AG08395 (cell line): ENCODE results near the gene TPSB2.
"Not testable (repeated sequence)": the region's sequence is repeated elsewhere in the genome, so short reads cannot be mapped to it uniquely, and the experiment has no call there.

ENCODE experiments used
- DNase-seq: peaks from one replicate; pipeline ENCODE4 v3.0.0; 2012; ENCODE audit warnings: mixed read lengths, low spot score

TPSB2 gene

DNA sequence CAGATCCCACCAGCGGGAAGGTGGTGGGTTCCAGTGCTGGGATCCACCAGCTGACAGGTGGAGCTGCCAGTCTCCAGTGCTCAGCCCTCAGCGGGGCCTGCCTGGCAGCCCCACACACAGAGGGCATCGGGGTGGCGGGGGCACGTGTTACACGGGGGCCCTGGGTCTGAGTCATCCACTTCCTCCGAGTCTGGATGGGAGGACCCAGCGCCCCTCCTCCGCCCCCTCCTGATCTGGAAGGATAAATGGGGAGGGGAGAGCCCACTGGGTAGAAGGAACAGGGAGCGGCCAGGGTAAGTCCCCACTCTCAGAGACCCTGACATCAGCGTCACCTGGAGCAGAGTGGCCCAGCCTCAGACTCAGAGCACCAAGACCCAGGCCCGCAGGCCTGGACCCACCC, 10.5 kb upstream of the TPSB2 start, which contains the start of gene TPSAB1:
Gene TPSAB1, plus strand, starts transcription at position 270 of the 400 bp plus-strand sequence. CDS start 234 bp downstream, outside the sequence.
- not testable (repeated sequence) for DNase-seq

DNA sequence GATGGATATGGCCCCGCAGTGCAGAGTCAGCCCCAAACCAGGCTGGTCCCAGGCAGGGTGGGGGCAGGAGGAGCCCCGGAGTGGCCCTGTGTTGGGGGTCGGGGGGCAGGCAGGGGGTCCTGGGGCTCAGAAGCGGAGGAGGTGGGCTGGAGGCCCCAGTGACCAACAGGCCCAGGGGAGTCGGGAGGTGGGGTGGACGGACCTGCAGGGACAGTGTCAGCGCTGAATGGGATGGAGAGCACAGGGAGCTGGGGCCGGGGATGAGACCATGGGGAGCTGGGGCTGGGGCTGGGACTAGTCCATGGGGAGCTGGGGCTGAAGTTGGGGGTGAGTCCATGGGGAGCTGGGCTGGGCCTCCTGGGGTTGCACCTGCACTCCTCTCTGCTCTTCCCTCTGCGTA, 9.6 kb upstream of the TPSB2 start:
- not testable (repeated sequence) for DNase-seq

DNA sequence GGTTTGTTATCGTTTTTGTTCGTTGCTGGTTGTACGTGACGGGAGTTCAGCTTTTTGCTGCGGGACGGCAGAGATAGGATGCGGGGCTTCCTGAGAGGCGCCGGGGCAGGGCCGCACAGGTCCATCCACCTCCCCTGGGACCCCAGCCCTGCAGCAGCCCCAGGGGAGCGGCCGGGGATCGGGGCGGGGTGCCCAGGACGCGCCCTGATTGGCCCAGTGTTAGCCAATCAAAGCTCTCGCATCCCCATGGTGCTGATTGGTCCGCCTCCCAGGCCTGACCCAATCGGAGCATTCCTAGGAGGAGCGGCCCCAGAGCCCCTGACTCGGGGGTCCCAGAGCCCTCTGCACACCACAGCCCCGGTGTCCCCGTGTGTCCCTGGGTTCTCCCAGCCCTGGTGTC, 8.9 kb upstream of the TPSB2 start:
- not testable (repeated sequence) for DNase-seq

DNA sequence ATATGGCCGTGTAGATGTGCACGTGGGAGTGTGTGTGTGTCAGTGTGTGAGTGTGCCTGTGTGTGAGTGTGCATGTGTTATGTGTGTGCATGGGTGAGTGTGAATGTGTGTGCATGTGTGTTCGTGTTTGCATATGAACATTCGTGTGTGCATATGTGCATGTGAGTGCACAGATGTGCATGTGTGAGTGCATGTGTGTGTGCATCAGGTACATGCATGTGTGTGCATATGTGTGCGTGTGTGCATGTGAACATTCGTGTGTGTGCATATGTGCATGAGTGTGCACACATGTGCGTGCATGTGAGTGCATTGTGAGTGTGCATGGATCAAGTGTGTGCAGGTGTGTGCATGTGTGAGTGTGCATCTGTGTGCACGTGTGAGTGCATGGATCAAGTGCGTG, 8.0 kb upstream of the TPSB2 start:
- no peak for DNase-seq

DNA sequence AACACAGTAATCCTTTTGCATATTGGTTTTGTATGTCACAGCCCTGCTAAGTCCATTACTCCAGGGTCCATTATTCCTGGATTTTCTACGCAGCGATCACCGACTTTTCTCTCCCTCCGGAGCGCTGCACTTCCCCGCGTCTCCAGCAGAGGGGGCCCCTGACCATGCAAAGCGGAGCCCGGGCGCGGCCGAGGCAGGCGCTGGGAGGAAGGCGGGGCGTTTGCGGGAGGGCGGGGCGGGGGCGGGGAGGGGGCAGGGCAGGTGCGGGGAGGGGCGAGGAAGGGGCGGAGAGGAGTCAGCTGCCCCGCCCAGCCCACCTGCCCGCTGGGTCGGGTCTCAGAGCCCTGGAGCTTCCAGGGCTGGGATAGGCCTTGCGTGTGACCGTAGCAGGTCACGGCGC, 6.7 kb upstream of the TPSB2 start:
- DNase-seq = not testable (repeated sequence)

DNA sequence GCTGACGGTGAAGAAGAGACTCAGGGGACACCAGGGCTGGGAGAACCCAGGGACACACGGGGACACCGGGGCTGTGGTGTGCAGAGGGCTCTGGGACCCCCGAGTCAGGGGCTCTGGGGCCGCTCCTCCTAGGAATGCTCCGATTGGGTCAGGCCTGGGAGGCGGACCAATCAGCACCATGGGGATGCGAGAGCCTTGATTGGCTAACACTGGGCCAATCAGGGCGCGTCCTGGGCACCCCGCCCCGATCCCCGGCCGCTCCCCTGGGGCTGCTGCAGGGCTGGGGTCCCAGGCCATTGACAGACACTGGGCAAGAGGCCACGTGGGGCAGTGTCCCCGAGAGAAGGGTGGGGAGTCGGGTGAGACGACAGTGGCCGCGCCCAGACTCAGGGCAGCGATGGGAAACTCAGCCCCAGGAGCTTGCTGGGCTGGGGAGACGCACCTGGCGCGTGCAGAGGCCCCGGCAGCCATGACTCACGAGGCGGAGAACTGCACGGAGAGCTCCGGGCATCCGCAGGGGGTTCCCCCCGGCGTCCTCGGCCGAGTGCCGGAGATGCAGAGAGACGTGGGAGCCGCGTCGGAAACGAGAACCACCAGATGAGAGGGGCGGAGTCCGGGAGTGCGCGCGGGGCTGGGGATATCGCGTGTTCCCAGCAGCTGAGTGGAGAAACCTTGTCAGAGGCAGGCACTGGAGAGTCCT, 2.2 kb upstream of the TPSB2 start:
- not testable (repeated sequence) for DNase-seq

DNA sequence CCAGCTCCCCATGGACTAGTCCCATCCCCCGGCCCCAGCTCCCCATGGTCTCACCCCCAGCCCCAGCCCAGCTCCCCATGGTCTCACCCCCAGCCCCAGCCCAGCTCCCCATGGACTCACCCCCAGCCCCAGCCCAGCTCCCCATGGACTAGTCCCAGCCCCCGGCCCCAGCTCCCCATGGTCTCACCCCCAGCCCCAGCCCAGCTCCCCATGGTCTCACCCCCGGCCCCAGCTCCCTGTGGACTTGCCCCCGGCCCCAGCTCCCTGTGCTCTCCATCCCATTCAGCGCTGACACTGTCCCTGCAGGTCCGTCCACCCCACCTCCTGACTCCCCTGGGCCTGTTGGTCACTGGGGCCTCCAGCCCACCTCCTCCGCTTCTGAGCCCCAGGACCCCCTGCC, 1.3 kb upstream of the TPSB2 start:
- not testable (repeated sequence) for DNase-seq

DNA sequence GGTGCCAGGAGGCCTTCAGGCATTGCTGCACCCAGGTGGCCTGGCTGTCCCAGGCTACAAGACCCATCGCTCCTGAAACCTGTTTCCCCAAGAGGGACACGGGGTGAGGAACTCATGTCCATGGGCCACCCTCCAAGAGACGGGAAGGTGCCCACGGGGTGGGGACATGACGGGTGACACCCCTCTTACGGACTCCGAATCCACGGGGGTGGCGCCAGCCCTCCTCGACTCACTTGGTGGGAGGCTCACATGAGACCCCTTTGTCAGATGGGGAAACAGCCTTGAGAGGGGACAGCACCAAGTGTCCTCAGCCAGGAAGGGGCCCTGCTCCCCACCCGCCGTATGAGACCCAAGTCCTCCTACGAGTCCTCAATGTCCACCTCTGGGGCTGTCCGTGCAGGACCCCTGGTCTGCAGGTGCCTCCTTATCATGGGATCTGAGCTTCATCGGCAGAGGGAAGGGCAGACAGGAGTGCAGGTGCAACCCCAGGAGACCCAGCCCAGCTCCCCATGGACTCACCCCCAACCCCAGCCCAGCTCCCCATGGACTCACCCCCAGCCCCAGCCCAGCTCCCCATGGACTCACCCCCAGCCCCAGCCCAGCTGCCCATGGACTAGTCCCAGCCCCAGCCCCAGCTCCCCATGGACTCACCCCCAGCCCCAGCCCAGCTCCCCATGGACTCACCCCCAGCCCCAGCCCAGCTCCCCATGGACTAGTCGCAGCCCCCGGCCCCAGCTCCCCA, 658 bp upstream of the TPSB2 start:
- DNase-seq = not testable (repeated sequence)

DNA sequence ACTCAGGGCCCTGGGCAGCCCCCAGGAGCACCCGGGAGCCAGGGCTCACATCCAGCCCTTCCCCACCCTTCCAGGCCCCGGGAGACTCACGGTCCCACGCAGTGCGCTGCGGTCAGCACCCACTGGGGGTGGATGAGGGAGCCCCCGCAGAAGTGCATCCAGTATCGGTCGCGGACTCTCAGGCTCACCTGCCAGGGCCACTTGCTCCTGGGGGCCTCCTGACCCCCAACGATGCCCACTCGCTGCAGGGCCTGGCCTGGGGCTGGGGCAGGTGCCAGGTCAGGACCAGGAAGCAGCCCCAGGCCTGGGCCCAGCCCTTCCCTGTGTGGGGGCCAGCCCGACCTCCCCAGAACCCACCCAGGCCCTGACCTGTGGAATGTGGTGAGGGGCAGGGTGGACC, 508 bp downstream of the TPSB2 start:
- not testable (repeated sequence) for DNase-seq

DNA sequence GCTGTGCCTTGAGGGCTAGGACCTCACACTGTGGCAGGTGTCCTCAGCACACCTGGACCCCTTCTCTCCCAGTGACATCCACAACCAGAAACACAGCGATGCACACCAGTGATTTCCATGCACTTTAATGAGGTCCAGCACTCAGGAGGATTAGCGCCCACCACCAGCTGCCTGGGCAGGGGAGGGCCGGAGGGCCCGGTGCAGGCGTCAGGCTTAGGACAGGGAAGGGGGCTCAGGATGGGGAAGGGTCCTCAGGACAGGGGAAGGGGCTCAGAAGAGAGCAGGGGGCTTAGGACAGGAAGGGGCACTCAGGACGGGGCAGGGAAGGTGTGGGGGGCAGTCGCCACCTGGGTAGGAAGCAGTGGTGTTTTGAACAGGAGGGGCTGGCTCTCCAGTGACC, 1.8 kb downstream of the TPSB2 start:
- not testable (repeated sequence) for DNase-seq

DNA sequence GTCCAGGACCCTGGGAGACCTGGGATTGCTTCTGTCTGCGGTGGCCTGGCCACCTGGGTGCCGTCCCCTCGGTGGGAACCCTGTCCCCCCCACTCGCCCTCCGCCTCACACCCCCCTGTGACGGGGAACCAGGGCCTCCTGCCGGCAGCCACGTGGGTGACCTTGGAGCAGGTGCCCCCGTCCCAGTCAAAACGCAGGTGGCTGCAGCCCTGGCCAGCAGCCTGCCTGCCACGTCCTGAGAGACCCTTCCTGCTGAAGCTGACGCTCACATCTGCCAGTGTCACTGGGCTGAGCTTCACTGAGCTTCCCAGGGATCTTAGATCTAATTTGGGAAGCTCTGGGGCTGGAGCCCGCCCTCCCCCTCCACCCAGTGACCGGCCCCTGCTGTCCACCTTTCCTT, 3.3 kb downstream of the TPSB2 start:
- not testable (repeated sequence) for DNase-seq

DNA sequence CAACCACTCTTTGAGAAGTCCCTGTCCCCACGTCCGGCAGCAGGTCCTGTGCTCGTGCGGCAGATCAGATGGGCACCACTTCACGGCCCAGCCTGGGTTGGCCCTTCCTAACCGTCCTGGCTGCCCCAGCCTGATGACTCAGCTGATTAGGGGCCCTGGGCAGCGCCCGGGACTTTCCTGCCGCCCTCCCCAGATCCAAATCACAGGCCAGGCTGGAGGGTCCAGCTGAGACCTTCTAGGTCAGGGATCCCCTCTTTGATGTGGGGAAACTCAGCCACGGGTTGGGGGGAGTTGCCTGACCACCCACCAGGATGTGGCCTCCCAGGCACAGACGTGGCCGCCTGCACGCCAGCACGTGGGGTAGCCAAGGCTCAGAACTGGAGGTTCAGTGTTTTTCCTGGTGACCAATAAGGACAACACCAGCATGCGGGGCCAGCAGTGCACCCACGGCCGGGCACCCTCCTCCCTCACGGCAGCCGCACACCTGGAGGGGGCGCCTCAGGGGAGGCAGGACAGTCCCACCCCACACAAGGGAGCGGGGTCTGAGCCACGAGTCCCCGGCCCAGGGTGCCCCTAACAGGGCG, 4.2 kb downstream of the TPSB2 start:
- not testable (repeated sequence) for DNase-seq

DNA sequence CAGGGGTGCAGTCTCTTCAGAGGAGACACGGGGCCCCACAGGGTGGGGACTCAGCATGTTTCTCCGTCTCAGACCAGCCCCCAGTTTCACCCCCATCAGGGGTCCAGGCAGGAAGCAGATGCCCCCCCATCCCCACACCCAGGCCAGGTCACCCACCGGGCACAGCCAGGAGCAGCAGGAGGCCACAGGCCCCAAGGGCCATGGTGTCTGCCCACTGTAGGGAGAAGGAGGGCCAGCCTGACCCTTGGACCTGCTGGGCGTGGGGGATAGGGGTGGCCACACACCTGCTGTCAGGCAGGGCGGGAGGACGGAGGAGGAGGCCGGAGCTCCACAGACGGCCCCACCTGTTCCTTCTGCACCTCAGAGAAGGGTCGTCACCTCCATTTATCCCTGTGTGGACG, 4.9 kb downstream of the TPSB2 start, which contains the start of gene TPSG1:
Gene TPSG1, minus strand, starts transcription at position 218 of the 401 bp plus-strand sequence. Its CDS starts 16 bp downstream, at position 202.
- no peak for DNase-seq

DNA sequence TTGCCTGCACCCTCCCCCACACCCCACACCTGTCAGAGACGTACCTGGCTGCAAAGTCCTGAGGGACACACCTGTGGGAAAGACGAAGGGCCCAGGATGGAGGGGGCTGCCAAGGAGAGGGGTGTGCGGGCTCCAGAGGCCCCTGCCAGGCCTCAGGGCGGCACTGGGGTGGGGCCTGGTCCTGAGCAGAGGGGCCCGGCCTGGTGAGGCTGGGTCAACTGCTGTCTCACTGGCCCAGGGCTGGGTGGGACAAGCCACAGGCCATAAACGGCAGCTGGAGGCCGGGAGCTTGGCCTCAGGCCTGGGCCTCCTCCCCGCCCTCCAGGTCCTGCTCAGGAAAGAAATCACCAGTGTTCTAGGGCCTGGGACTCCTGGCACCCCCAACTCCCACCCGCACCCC, 5.4 kb downstream of the TPSB2 start:
- DNase-seq = no peak

DNA sequence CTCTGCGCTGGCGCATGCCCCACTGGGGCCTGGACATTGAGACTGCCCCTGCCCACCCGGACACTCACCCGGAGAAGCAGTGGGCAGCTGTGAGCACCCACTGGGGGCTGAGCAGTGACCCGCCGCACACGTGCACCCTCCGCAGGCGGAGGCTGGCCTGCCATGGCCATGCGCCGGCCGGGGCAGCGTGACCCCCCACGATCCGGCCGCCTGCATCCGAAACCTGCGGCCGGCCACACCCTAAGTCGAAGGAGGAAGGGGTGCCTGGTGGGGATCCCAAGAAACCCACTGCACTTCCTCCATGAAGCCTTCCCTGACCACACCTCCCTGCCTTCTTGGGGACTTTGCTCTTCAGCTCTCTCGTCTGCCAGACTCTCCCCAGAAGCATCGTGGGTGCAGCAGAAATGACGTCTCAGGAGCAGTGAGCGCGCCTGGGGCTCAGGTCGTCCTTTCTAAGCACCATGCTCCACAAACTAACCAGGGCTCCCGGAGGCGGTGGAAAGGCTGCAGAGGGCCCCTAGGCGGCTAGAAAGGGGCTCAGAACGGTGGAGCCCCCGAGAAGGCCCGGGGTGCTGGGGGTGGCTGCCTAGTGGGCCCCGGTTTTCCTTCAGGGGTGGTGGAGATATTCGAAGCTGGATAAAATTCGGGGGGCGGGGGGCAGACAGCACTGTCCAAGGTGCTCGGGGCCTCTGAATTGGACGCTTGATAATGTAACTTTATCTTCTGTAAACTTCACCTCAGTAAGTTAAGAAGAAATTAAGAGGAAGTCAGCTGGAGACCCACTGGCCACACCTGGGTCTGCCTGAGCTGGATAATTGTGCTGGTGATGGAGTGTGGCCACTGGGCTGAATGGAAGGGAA, 6.4 kb downstream of the TPSB2 start:
- no peak for DNase-seq

DNA sequence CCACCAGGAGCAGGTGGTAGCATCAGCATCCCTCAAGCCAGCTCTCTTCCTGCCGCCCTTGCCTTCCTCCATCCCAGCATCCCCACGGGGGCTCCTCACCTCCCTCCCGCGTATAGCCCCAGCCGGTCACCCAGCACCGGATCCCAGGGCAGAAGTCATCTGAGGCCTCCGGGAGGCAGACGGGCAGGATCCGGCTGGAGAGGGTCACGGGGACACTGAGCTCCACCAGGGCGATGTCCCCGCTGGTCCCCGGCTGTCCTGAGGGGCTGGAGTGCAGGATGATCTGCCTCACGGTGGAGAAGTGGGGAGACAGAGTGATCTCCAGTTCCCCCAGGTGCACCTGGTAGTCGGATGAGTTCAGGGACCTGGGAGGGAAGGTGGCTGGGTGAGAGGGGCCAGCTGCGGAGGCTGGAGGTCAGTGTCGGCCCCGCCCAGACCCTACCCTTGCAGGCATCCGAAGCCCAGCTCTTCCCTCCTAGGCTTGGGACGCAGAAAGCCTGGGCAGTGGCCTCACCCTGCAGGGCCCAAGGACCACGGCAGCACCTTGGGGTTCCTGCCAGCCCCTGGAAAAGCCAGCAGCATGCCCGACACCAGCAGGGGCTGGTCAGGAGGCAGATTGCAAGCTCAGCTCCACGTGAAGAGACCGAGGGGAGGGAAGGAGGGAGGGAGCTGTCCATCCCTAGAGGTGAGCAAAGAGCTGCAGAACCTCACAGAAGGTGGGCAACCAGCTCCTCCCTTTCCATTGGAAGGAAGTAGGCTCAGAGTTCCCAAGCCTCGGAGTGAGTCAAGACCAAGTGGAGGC, 7.2 kb downstream of the TPSB2 start:
- no peak for DNase-seq

DNA sequence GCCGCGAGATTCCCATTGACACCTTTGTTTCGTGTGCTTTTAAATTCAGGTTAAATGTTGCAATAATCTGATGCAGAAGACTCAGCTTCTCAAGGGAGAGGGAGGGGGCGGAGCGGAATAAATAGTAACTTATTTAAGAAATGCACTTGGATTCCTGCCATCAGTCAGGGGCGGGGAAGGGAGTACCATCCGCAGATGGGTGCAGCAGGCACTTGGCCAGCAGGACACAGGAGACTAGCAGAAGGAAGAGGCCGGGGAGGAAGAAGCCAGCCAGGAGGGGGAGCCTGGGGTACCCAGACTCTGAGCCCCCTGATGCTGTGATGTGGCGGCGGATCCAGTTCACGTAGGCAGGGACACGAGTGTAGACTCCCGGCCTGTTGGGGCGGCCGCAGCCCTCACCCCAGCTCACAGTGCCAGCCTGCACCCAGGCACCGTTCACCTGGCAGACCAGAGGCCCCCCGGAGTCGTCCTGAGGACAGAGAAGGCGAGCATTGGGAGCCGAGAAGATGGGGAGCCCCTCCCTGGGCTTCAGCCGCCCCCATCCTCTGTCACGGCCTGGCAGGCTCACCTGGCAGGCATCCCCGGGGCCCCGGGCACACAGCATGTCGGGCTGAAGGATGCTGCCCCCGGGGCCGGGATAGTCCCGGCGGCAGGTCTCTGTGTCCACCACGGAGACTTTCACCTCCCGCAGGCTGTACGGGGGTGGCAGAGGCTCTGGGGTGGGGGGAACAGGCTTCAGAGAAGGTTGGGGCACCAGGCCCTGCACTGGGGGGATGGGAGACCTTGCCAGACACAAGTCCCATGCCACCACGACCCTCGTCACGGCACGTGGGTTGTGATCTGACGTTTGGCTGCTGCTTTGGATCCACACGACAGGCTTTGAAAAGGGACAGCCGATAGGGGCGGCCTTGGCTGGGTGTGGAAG, 8.1 kb downstream of the TPSB2 start:
- DNase-seq = no peak

DNA sequence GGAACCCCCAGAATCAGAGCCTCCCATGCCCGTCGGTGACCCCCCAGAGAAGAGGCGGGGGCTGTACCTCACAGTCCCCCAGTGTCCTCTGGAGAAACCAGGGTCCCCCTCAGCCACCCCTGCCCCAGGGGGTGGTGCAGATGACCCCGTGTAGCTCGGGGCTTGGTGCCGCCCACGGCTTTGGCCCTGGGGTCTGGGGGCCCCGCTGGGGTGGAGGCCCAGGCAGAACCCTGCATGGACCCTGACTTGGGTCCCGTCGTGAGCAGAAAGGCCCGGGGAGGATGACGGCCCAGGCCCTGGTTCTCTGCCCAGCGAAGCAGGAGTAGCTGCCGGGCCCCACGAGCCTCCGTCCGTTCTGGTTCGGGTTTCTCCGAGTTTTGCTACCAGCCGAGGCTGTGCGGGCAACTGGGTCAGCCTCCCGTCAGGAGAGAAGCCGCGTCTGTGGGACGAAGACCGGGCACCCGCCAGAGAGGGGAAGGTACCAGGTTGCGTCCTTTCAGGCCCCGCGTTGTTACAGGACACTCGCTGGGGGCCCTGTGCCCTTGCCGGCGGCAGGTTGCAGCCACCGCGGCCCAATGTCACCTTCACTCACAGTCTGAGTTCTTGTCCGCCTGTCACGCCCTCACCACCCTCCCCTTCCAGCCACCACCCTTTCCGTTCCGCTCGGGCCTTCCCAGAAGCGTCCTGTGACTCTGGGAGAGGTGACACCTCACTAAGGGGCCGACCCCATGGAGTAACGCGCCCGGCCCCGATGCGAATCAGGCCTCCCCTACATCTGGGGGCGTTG, 8.9 kb downstream of the TPSB2 start:
- DNase-seq = no peak

DNA sequence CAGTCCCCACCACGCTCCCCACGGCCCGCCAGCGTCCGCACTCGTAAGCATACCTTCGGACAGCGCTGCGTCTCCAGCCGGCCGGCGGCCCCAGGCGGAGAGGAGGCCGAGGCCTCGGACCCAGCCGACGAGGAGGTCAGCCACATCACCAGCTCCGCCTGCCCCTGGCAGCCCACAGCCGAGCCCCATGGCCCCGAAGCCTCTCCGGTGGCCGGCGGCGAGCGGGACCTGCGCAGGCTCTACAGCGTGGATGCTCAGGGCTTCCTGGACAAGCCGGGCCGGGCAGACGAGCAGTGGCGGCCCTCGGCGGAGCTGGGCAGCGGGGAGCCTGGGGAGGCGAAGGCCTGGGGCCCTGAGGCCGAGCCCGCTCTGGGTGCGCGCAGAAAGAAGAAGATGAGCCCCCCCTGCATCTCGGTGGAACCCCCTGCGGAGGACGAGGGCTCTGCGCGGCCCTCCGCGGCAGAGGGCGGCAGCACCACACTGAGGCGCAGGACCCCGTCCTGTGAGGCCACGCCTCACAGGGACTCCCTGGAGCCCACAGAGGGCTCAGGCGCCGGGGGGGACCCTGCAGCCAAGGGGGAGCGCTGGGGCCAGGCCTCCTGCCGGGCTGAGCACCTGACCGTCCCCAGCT, 9.8 kb downstream of the TPSB2 start:
- DNase-seq = no peak
